ENCODE measurements around the gene PPIP5K1.
"Not testable (repeated sequence)": the region's sequence is repeated elsewhere in the genome, so short reads cannot be mapped to it uniquely, and the experiment has no call there.

PPIP5K1 gene

DNA sequence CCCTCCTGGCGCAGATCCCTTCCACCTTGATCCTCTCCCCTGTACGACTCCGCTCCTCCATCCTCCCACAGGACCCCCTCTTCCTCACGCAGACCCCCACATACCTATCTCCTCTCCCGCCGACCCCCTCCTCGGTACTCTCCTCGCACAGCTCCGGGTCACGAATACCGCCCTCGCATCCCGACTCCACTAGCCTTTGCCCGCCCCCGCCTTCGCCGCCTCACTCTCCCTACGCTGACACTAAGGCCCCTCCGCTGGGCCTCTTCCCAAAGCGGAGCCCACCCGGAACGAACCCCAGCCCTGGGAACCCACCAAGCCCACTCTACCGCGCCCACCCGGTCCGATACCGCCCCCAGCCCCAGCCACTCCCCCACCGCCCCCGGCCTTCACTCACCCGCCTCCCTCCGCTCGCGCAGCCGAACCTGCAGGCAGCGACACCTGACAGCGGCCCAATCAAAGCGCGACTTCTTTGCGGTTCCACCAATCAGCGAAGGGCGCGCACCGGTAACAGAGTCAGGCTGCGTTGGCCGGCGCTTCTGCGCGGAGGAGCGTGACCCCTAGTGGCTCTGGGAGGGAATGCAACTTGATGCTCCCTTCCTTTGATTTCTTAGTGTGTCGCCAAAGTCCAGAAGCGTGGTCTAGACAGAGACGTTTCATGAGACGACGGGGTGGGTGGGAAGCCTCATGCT is at the start of gene PPIP5K1:
Gene PPIP5K1 (minus strand): TSS at position 431 of the 689 bp plus-strand sequence. CDS start 5,704 bp downstream, outside the sequence.
- not testable (repeated sequence) for DNase-seq

DNA sequence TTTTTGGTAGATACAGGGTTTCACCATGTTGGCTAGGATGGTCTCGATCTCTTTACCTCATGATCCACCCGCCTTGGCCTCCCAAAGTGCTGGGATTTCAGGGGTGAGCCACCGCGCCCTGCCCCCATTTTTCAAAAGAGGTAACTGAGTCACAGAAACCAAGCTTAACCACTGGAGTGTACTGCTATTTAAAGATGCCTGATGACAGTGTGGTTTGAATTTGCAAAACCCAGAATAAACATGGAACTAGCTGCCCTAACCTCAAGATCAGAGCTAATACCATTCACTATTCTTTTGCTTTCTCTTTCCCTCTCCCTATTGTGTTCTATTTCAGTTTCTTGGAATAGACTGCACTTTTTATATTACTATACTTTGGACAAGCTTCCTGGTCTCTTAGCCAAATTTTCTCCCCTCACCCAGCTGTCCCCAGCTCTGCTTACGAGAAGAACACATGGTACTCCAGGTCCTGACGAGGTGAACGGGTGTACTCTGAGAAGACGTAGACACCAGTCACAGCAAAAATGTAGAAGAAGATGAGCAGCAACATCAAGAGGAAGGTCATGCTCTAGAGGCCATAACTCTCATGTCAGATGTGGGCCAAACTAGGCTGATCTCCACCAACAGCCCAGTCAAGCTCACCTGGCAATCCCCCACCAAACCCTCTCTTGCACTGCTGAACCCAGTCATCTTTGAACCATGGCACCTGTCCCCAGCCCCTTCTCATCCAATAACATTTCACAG is 48.6 kb upstream of the PPIP5K1 start:
- not testable (repeated sequence) for DNase-seq

DNA sequence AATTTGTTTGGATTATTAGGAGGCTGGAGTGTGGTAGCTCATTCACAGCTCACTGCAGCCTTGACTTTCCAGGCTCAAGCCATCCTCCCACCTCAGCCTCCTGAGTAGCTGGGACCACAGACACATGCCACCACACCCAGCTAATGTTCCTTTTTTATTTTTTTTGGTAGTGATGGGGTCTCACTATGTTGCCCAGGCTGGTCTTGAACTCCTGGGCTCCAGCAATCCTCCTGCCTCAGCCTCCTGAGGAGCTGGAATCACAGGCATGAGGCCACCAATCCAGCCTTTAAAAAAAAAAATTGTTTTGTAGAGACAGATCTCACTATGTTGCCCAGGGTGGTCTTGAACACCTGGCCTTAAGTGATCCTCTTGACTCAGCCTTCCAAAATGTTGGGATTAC is 36.9 kb upstream of the PPIP5K1 start:
- DNase-seq, result not testable (repeated sequence)

GRCh38 chr15:43625106-43625505 is 35.1 kb upstream of the PPIP5K1 start:
- no peak for DNase-seq

GRCh38 chr15:43622068-43622799 is 32.2 kb upstream of the PPIP5K1 start:
- DNase-seq, result not testable (repeated sequence)

DNA sequence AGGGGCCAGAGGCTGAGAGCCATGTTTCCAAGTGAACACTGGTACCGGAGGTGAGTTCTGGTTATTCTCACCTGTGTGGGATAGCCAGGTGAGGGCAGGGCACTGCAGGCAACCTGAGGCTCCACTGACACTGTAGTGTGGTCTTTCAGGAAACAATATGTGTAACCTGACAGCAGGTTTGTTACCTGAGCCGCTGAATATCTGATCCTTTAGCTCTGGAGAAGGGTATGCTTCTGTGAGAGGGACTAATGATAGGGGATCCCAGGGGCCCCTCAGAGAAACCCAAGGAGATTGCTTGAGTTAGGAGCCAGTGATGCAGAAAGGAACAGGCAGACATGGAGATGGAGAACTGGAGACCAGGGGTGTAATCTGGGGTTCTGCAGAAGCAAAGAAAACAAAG is 28.7 kb upstream of the PPIP5K1 start, which contains the start of gene STRC:
Gene STRC (minus strand): TSS at position 101 of the 400 bp plus-strand sequence. CDS start 78 bp downstream, at position 23.
- DNase-seq, result not testable (repeated sequence)

GRCh38 chr15:43617750-43618149 is 27.7 kb upstream of the PPIP5K1 start:
- not testable (repeated sequence) for DNase-seq

- DNase-seq, result not testable (repeated sequence)
These were observed 12.2 kb upstream of the PPIP5K1 start for GRCh38 chr15:43602233-43602632.

GRCh38 chr15:43600200-43600599 is 10.2 kb upstream of the PPIP5K1 start:
- DNase-seq, result not testable (repeated sequence)

GRCh38 chr15:43599131-43599530 is 9.1 kb upstream of the PPIP5K1 start:
- DNase-seq, result not testable (repeated sequence)

DNA sequence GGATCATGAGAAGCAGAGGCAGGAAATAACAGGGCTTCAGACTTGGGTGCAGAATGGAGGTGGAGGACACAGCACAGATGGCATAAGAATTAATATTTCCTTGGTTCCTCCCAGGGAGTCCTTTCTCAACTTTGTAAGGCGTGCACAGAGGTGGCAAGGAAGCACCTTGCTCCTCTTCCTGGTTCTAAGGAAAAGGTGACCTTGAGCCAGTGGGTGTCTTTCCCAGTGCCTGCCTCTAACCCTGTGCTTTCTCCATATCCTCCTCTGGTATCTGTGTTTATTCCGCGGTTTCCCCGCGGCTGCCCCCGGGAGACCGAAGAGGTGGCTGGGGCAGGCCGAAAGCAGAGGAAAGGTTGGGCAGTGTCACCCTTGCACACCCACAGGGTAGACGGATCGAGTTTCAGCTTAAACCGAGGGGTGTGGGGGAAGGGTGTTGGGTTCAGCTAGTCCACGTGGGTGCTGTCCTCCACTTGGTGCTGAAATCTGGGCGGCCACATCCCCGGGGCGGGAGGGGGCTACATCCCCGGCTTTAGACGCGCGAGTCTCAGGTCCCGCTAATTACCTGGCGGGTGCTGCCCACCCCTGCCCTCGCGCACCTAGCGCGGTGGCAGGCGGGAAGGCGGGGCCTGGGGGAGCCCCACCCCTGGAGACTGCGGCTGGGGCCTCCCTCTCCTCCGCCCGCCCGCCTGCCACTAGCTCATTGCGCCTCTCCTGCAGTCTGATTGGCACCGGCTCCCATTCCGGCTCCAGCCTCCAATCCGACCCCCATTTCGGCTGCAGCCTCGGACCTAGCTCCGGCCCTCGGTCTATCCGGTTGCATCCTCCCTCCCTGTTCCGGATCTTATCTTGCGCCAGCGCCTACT is 3.6 kb upstream of the PPIP5K1 start, which contains the start of gene CKMT1B:
Gene CKMT1B (plus strand): TSS at position 700 of the 863 bp plus-strand sequence. CDS start 192 bp downstream, outside the sequence.
- not testable (repeated sequence) for DNase-seq

GRCh38 chr15:43592841-43593240 is 2.8 kb upstream of the PPIP5K1 start:
- not testable (repeated sequence) for DNase-seq

- DNase-seq, result not testable (repeated sequence)
These were observed 15.4 kb downstream of the PPIP5K1 start for GRCh38 chr15:43574607-43575006.

GRCh38 chr15:43566615-43567014 is 23.4 kb downstream of the PPIP5K1 start:
- DNase-seq, result not testable (repeated sequence)

DNA sequence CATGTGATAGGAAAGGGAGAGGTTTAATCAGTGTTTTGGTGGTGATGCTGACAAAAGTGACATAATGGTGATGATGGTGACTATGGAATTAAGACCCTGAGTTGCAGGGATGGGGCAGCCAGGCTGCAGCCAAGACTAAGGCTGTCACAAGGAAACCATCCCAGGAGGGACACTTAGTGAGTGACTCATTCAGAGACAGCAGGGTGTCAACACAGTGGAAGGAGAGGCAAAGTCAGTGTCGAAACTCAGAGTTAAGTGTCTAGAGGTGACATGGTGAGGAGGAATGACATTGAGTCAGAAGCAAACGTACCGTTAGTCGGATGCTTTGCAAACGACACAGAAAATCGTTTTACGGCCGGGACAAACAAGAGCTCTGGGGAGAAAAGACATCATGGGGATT is 26.2 kb downstream of the PPIP5K1 start:
- DNase-seq, result not testable (repeated sequence)

- not testable (repeated sequence) for DNase-seq
These were observed 27.3 kb downstream of the PPIP5K1 start for GRCh38 chr15:43562753-43563152.

- no peak for DNase-seq
These were observed 37.0 kb downstream of the PPIP5K1 start for GRCh38 chr15:43552986-43553385.

- no peak for DNase-seq
These were observed 37.8 kb downstream of the PPIP5K1 start for GRCh38 chr15:43552256-43552655.

GRCh38 chr15:43550527-43551363 is 39.3 kb downstream of the PPIP5K1 start:
- DNase-seq, result no peak

GRCh38 chr15:43547539-43547938 is 42.5 kb downstream of the PPIP5K1 start:
- no peak for DNase-seq

- DNase-seq, result no peak
These were observed 44.6 kb downstream of the PPIP5K1 start for GRCh38 chr15:43545426-43545825.
